H9 (cell line): ENCODE measurements around the gene KRT74. TPM values are rescaled to one million over a fixed set of nuclear protein-coding genes. Genes with fewer than 3 reads are reported as not detected.
A peak's percentile ranks its signal among the peaks of the same experiment; 100 is the strongest.

Experiments
- DNase-seq: peaks from one replicate; pipeline ENCODE4 v3.0.0-alpha.2; 2017
- H2AFZ ChIP-seq: one replicate; pipeline ENCODE4 v1.6.1; 2013; ENCODE audit warnings: mild to moderate bottlenecking, low read length, control low read depth, moderate library complexity
- H2AK5ac ChIP-seq: 2 replicates; pipeline ENCODE4 v1.6.1; 2013; ENCODE audit warnings: low read length, control low read depth, mixed read lengths; ENCODE audit not compliant: insufficient read length
- H2BK120ac ChIP-seq: one replicate; pipeline ENCODE4 v1.6.1; 2013; ENCODE audit warnings: low read depth, mild to moderate bottlenecking, low read length, control low read depth, inconsistent platforms; ENCODE audit not compliant: poor library complexity, severe bottlenecking
- H2BK12ac ChIP-seq: 2 replicates; pipeline ENCODE4 v1.6.1; 2013; ENCODE audit warnings: low read length, control low read depth, mixed read lengths, low read depth; ENCODE audit not compliant: insufficient read length
- H2BK15ac ChIP-seq: 2 replicates; pipeline ENCODE4 v1.6.1; 2013; ENCODE audit warnings: low read depth, low read length, control low read depth
- H2BK20ac ChIP-seq: one replicate; pipeline ENCODE4 v1.6.1; 2013; ENCODE audit warnings: low read depth, mild to moderate bottlenecking, low read length, control low read depth, inconsistent platforms; ENCODE audit not compliant: poor library complexity, severe bottlenecking
- H2BK5ac ChIP-seq: 2 replicates; pipeline ENCODE4 v1.6.1; 2013; ENCODE audit warnings: low read length, control low read depth, mixed read lengths; ENCODE audit not compliant: insufficient read length
- H3K14ac ChIP-seq: 2 replicates; pipeline ENCODE4 v1.6.1; 2013; ENCODE audit warnings: low read length, control low read depth; ENCODE audit not compliant: insufficient read depth
- H3K18ac ChIP-seq: 2 replicates; pipeline ENCODE4 v1.6.1; 2013; ENCODE audit warnings: low read depth, mild to moderate bottlenecking, mixed read lengths, low read length, control low read depth; ENCODE audit not compliant: insufficient read length
- H3K23ac ChIP-seq: 2 replicates; pipeline ENCODE4 v1.6.1; 2013; ENCODE audit warnings: low read length, control low read depth, mixed read lengths, low read depth; ENCODE audit not compliant: insufficient read length
- H3K23me2 ChIP-seq: 2 replicates; pipeline ENCODE4 v1.6.1; 2013; ENCODE audit warnings: low read depth, mild to moderate bottlenecking, mixed read lengths, low read length, control low read depth; ENCODE audit not compliant: insufficient read length, poor library complexity, severe bottlenecking
- H3K27ac ChIP-seq: 2 replicates; pipeline ENCODE4 v1.5.1; 2013; ENCODE audit warnings: low read length, control low read depth, mixed read lengths, low read depth; ENCODE audit not compliant: insufficient read length
- H3K27me3 ChIP-seq: 2 replicates; pipeline ENCODE4 v1.6.1; 2013; ENCODE audit warnings: low read length, control low read depth, inconsistent platforms; ENCODE audit not compliant: insufficient read depth
- H3K4ac ChIP-seq: 2 replicates; pipeline ENCODE4 v1.6.1; 2013; ENCODE audit warnings: low read depth, mild to moderate bottlenecking, control low read depth, inconsistent platforms, low read length, moderate library complexity
- H3K4me1 ChIP-seq: 2 replicates; pipeline ENCODE4 v1.6.1; 2013; ENCODE audit warnings: low read length, control low read depth, inconsistent platforms; ENCODE audit not compliant: insufficient read depth
- H3K4me2 ChIP-seq: 2 replicates; pipeline ENCODE4 v1.6.1; 2013; ENCODE audit warnings: low read length, control low read depth, mixed read lengths; ENCODE audit not compliant: insufficient read length, insufficient read depth
- H3K56ac ChIP-seq: 2 replicates; pipeline ENCODE4 v1.6.1; 2013; ENCODE audit warnings: low read depth, mild to moderate bottlenecking, mixed read lengths, low read length, control low read depth; ENCODE audit not compliant: insufficient read length
- H3K79me1 ChIP-seq: 2 replicates; pipeline ENCODE4 v1.6.1; 2013; ENCODE audit warnings: low read depth, mild to moderate bottlenecking, moderate library complexity, low read length, control low read depth, inconsistent platforms; ENCODE audit not compliant: insufficient read depth, poor library complexity, severe bottlenecking
- H3K79me2 ChIP-seq: 2 replicates; pipeline ENCODE4 v1.6.1; 2013; ENCODE audit warnings: low read length, control low read depth, inconsistent platforms; ENCODE audit not compliant: insufficient read depth
- H3K9ac ChIP-seq: 2 replicates; pipeline ENCODE4 v1.6.1; 2013; ENCODE audit warnings: low read length, control low read depth, mixed read lengths; ENCODE audit not compliant: insufficient read length; ENCODE audit errors: extremely low read depth
- H3K9me3 ChIP-seq: one replicate; pipeline ENCODE4 v1.6.1; 2013; ENCODE audit warnings: low read depth, low read length, inconsistent platforms; ENCODE audit not compliant: control insufficient read depth
- H3T11ph ChIP-seq: one replicate; pipeline ENCODE4 v1.6.1; 2013; ENCODE audit warnings: mild to moderate bottlenecking, low read length, control low read depth, inconsistent platforms
- H4K20me1 ChIP-seq: one replicate; pipeline ENCODE4 v1.6.1; 2013; ENCODE audit not compliant: control insufficient read depth, insufficient read length, insufficient read depth
- H4K5ac ChIP-seq: 2 replicates; pipeline ENCODE4 v1.6.1; 2013; ENCODE audit warnings: low read depth, mild to moderate bottlenecking, mixed read lengths, low read length, control low read depth; ENCODE audit not compliant: insufficient read length
- H4K8ac ChIP-seq: replicated peaks from 2 replicates; pipeline ENCODE4 v1.6.1; 2013; ENCODE audit warnings: low read length, control low read depth, mixed read lengths, low read depth; ENCODE audit not compliant: insufficient read length
- H4K91ac ChIP-seq: 2 replicates; pipeline ENCODE4 v1.6.1; 2013; ENCODE audit warnings: low read depth, mild to moderate bottlenecking, moderate library complexity, mixed read lengths, low read length, control low read depth; ENCODE audit not compliant: insufficient read length
- H3K27ac Mint-ChIP-seq, 3 experiments: 2 replicates in 2 of 3; 3 replicates in 1 of 3; pipeline ENCODE4 v1.8.0; 2020 to 2021; ENCODE audit warnings: mixed read lengths in 3 of 3, mild to moderate bottlenecking in 1 of 3, moderate library complexity in 1 of 3
- H3K27me3 Mint-ChIP-seq: 2 replicates; pipeline ENCODE4 v1.8.0; 2021; ENCODE audit warnings: low read depth, mild to moderate bottlenecking, moderate library complexity, mixed read lengths
- H3K36me3 Mint-ChIP-seq, 3 experiments: 2 replicates in 2 of 3; 3 replicates in 1 of 3; pipeline ENCODE4 v1.8.0; 2020 to 2021; ENCODE audit warnings: low read depth in 3 of 3, mixed read lengths in 3 of 3; ENCODE audit not compliant: insufficient read depth in 1 of 3
- H3K4me1 Mint-ChIP-seq, 2 experiments: 2 replicates each; pipeline ENCODE4 v1.8.0; 2020; ENCODE audit warnings: mixed read lengths in 2 of 2
- H3K4me3 Mint-ChIP-seq, 2 experiments: 2 replicates in 1 of 2; 3 replicates in 1 of 2; pipeline ENCODE4 v1.8.0; 2020 to 2021; ENCODE audit warnings: mild to moderate bottlenecking in 2 of 2, mixed read lengths in 2 of 2, moderate library complexity in 1 of 2
- H3K9me3 Mint-ChIP-seq, 2 experiments: 2 replicates in 1 of 2; 3 replicates in 1 of 2; pipeline ENCODE4 v1.8.0; 2020; ENCODE audit warnings: mild to moderate bottlenecking in 2 of 2, mixed read lengths in 2 of 2, moderate library complexity in 1 of 2
- CTCF ChIP-seq: fragments of 200-600 bp; sonication (generic); conservative IDR thresholded peaks from 3 replicates; pipeline ENCODE4 v1.8.0; 2021; ENCODE audit warnings: antibody characterized with exemption, mild to moderate bottlenecking
- WGBS: extraction: QIAGEN DNeasy Blood & Tissue Kit; methylation state at CpG from one replicate; pipeline ENCODE4 v1.1.7; 2013; ENCODE audit warnings: missing lambda C conversion rate, low lambda C conversion rate, mixed read lengths; ENCODE audit not compliant: insufficient read length; ENCODE audit errors: extremely low coverage; 5-methylcytosine and 5-hydroxymethylcytosine counted together
- total RNA-seq: library from RNA; stranded (reverse); gene quantifications from 2 replicates; pipeline ENCODE4 v1.2.1, GENCODE V29; 2021

KRT74 gene
- total RNA-seq, 1 experiment from 2014 or later = not detected

DNA sequence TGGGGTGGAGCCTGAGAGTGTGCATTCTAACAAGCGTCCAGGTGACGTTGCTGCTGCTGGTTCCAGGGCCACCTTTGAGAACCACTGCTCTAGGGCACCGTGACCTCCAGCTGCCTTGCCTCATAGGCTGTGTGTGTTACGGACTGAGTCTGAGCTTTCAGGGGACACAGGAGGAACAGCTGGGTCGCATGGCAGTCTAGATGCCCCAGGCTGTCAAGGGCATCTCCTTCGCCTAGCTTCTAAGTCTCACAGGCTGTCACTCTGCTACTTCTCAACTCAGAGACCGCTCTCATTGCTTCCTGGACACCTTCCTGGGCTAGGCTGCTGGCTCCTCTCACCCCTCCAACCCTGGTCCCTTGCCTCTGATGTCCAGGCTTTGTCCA lies 43.8 kb upstream of the KRT74 start:
- no peaks in the 10 kb centered on the region for H3K79me1 ChIP-seq
- Mint-ChIP-seq H3K4me1 (peaks cover 6 to 8% of the 10 kb centered on the region in 2 experiments; a peak in 3 of 4 replicates), H3K9me3 (no peaks in the 10 kb centered on the region), H3K27ac (no peak overlapping the region; a peak in 1 of 7 replicates), H3K4me3 (no peak overlapping the region), H3K27me3 (peaks cover 19% of the 10 kb centered on the region), H3K36me3 (no peaks in the 10 kb centered on the region)
- no peak overlapping the region for H3K4me2 ChIP-seq
- H3K56ac ChIP-seq = no peak overlapping the region
- H3K23ac ChIP-seq = no peak overlapping the region
- no peak overlapping the region for H3K18ac ChIP-seq
- no peak overlapping the region for H4K8ac ChIP-seq
- no peak overlapping the region for H3T11ph ChIP-seq
- H3K4ac ChIP-seq = no peak overlapping the region
- no peak overlapping the region for H2BK120ac ChIP-seq
- H2BK12ac ChIP-seq = no peak overlapping the region
- peak; percentile 26 for DNase-seq
- no peak overlapping the region for H2AK5ac ChIP-seq
- H4K91ac ChIP-seq = no peak overlapping the region
- H3K9ac ChIP-seq = no peak overlapping the region
- no peaks in the 10 kb centered on the region for H3K9me3 ChIP-seq
- no CpG with 5 or more reads among the region's 7 CpGs for WGBS
- no peak overlapping the region for H3K27ac ChIP-seq
- H3K4me1 ChIP-seq = no peaks in the 10 kb centered on the region
- TF ChIP-seq CTCF = no peak
- H3K14ac ChIP-seq = no peak overlapping the region
- no peak overlapping the region for H2BK5ac ChIP-seq
- no peak overlapping the region for H4K5ac ChIP-seq
- no peaks in the 10 kb centered on the region for H3K23me2 ChIP-seq
- H2BK15ac ChIP-seq = no peak overlapping the region
- no peak overlapping the region for H2AFZ ChIP-seq
- no peaks in the 10 kb centered on the region for H3K79me2 ChIP-seq
- H3K27me3 ChIP-seq = no peaks in the 10 kb centered on the region
- no peak overlapping the region for H2BK20ac ChIP-seq
- H4K20me1 ChIP-seq = no peaks in the 10 kb centered on the region
